Esophagus muscularis mucosa (tissue), 4 donors: ENCODE data around the gene CARD14. TPM values are rescaled to one million over a fixed set of nuclear protein-coding genes. Genes with fewer than 3 reads are reported as not detected.

Experiments used
- DNase-seq: peaks from one replicate; pipeline ENCODE4 v3.0.0-alpha.2; 2017; ENCODE audit errors: extremely low spot score
- H3K27ac ChIP-seq, 4 donors: fragments of 200-600 bp; sonication (generic); replicated peaks in 1 of 4; 1 replicate in 3 of 4; 2 replicates in 1 of 4; pipeline ENCODE4 v1.5.1; 2016 to 2019; ENCODE audit warnings: mild to moderate bottlenecking in 1 of 4
- H3K27me3 ChIP-seq, 4 donors: fragments of 200-600 bp; sonication (generic); one replicate each; pipeline versions ENCODE4 v1.5.1 to v1.6.0; 2016 to 2019
- H3K36me3 ChIP-seq, 4 donors: fragments of 200-600 bp; sonication (generic); one replicate each; pipeline ENCODE4 v1.5.1; 2016 to 2019
- H3K4me1 ChIP-seq, 4 donors: fragments of 200-600 bp; sonication (generic); one replicate each; pipeline ENCODE4 v1.5.1; 2016 to 2019
- H3K4me3 ChIP-seq, 4 donors: fragments of 200-600 bp; sonication (generic); 1 replicate in 2 of 4; 2 replicates in 2 of 4; pipeline ENCODE4 v1.5.1; 2016 to 2019; ENCODE audit warnings: mild to moderate bottlenecking in 4 of 4, moderate library complexity in 1 of 4
- H3K9me3 ChIP-seq, 4 donors: fragments of 200-600 bp; sonication (generic); 1 replicate in 3 of 4; 2 replicates in 1 of 4; pipeline ENCODE4 v1.5.1; 2016 to 2019
- EP300 ChIP-seq: sonication (generic); formaldehyde crosslinking; IDR thresholded peaks from one replicate; pipeline ENCODE4 v1.6.1; 2017; ENCODE audit warnings: antibody characterized with exemption
- POLR2A ChIP-seq: fragments of 450-650 bp; IDR thresholded peaks from one replicate; pipeline ENCODE4 v1.6.1; 2017; ENCODE audit warnings: antibody characterized with exemption, moderate library complexity, mild to moderate bottlenecking, low read depth
- POLR2AphosphoS5 ChIP-seq, 2 donors: sonication (generic); formaldehyde crosslinking; IDR thresholded peaks; one replicate each; pipeline ENCODE4 v1.6.1; 2017; ENCODE audit warnings: antibody characterized with exemption in 2 of 2
- WGBS: methylation state at CpG from one replicate; pipeline ENCODE4 v1.1.5; 2018; 5-methylcytosine and 5-hydroxymethylcytosine counted together
- intact Hi-C: fragments of 100-400 bp; cut with DNase I; formaldehyde crosslinking; loops from one replicate; pipeline ENCODE4 v1.15.1; 2023
- total RNA-seq, 4 donors: library from RNA; depleted of rRNA; stranded (reverse); fragments of >200 nt; gene quantifications; one replicate each; pipeline versions ENCODE4 v1.1.0 to v1.2.1, GENCODE V29; 2016
- TF ChIP-seq, protein P1 (sequence below), 3 experiments: fragments of 200-600 bp in 2 of 3; fragments of 450-650 bp in 1 of 3; sonication (generic) in 2 of 3; IDR thresholded peaks; one replicate each; pipeline ENCODE4 v1.5.1; 2017 to 2019; ENCODE audit warnings: antibody characterized with exemption in 3 of 3, mild to moderate bottlenecking in 2 of 3, moderate library complexity in 1 of 3

The CARD14 gene
- total RNA-seq, 4 donors from 2014 or later = 0.23 to 0.33 (median 0.32) TPM; not detected in 1

DNA sequence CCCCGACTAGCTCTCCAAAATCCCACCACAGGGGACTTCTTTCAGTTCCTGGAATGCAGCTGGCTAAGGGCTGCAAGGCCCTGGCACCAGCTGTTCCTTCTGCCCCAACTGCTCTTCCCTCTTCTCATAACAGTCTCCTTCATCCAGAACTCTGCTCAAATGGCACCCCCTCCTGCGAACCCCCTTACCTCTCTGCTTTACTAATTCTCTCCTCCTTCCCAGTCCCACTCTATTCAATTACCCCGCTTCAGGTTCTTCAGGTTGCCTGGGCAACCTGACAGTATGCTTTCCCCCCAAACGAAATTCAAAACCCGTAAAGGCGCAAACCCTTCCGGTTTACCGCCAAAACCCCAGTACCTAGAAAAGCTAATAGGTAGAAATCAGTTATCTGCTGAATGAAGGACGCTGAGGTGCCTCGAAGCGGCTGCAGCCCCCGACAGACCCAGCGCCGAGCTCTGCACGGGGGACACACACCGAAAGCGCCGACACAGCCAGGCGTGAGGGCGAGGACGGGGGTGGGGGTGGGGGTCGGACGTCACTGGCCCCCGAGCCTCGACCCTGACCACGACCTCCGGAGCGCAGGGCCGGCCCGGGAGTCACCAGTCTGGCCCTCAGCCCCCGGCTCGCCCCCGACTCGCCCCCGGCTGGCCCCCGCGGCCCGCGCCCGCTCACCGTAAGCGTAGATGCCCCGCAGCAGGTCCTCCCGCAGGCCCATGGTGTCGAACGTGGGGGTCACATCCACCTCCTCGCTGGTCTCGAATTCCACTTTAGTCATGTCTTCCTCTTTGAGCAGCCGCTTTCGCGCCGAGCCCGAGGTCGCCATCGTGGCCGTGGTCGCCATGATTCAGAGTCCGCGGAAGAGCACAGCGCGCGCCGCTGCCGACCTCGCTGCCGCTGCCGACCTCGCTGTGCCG, 23.5 kb upstream of the CARD14 start:
- Histone ChIP-seq H3K9me3 (no peaks in the 10 kb centered on the region), H3K27me3 (no peaks in the 10 kb centered on the region), H3K36me3 (peaks cover 14 to 29% (median 28%) of the 10 kb centered on the region in 4 donors), H3K4me3 (peak overlapping the region; percentile 92 to 98 (median 96)), H3K27ac (peak overlapping the region; percentile 96 to 98 (median 96)), H3K4me1 (peaks cover 22 to 41% (median 38%) of the 10 kb centered on the region in 4 donors)
- under 1% methylated on average over 30 of the region's 69 CpGs for WGBS
- DNase-seq = no peak
- intact Hi-C loops = loop anchor here (5.0 kb wide), 2 partner anchors 44 to 116 kb away; partner anchors contain the start of genes GAA and RNF213
- TF ChIP-seq EP300 (no peak), POLR2AphosphoS5 (IDR thresholded peaks at IDR 0.05) (no peak), POLR2A (no peak)
- TF ChIP-seq, protein P1, sequence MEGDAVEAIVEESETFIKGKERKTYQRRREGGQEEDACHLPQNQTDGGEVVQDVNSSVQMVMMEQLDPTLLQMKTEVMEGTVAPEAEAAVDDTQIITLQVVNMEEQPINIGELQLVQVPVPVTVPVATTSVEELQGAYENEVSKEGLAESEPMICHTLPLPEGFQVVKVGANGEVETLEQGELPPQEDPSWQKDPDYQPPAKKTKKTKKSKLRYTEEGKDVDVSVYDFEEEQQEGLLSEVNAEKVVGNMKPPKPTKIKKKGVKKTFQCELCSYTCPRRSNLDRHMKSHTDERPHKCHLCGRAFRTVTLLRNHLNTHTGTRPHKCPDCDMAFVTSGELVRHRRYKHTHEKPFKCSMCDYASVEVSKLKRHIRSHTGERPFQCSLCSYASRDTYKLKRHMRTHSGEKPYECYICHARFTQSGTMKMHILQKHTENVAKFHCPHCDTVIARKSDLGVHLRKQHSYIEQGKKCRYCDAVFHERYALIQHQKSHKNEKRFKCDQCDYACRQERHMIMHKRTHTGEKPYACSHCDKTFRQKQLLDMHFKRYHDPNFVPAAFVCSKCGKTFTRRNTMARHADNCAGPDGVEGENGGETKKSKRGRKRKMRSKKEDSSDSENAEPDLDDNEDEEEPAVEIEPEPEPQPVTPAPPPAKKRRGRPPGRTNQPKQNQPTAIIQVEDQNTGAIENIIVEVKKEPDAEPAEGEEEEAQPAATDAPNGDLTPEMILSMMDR (IDR thresholded peaks at IDR 0.05) = no peak

DNA sequence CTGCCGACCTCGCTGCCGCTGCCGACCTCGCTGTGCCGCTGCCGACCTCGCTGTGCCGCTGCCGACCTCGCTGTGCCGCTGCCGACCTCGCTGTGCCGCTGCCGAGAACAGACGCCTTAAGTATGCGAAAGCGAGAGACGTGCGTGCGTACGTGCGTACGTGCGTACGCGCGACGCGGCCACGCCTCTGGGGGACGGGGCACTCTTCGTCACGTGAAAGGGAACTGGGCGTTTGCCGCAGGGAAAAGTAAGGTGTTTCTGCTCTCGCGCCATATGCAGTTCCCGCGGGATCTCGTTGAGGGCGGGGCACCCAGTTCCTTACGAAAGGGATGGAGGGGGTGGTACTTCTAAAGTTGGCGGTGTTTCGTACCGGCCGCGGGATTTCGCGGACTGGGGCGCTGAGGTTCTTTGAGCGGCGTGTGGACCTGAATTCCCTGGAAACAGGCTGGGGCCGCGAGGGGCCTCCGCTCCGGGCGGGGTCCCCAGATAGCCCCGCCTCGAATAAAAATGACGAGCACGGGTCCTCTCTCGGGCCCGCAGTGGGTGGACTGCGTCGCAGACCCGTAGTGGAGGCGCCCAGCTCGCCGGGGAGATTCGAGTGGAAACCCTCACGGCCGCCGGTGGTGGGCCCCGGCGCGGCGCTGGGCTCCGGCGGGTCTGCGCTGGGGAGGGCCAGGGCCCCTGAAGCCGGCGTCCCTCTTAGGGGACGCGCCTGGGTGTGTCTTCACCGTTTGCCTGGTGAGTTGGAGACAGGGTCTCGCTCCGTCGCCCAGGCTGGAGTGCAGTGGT, 22.6 kb upstream of the CARD14 start, which contains the start of gene EIF4A3:
EIF4A3 (minus strand) TSS at position 94 of the 788 bp plus-strand sequence. CDS start 167 bp downstream, outside the sequence.
- Histone ChIP-seq H3K9me3 (no peaks in the 10 kb centered on the region), H3K4me1 (peaks cover 22 to 44% (median 38%) of the 10 kb centered on the region in 4 donors), H3K4me3 (peak within 1 kb of the TSS; percentile 92 to 98 (median 96)), H3K36me3 (peaks cover 14 to 20% (median 19%) of the 10 kb centered on the region in 4 donors), H3K27me3 (no peaks in the 10 kb centered on the region), H3K27ac (peak within 1 kb of the TSS; percentile 96 to 98 (median 96))
- 2% methylated on average over 35 of the region's 90 CpGs for WGBS
- DNase-seq = peak; percentile 100
- TF ChIP-seq EP300 (peak; percentile 98), POLR2A (peak; percentile 83), POLR2AphosphoS5 (IDR thresholded peaks at IDR 0.05) (peak; percentile 97 to 99)
- TF ChIP-seq, protein P1 (IDR thresholded peaks at IDR 0.05) = peak in 1 of 3 experiments; percentile 7
- intact Hi-C loops = loop anchor here (5.0 kb wide), 2 partner anchors 45 to 115 kb away; partner anchors contain the start of genes GAA and RNF213

- Histone ChIP-seq H3K27me3 (no peaks in the 10 kb centered on the region), H3K9me3 (no peaks in the 10 kb centered on the region), H3K27ac (peak overlapping the region in 2 of 4 donors; percentile 9 to 11), H3K4me3 (no peak overlapping the region), H3K36me3 (no peaks in the 10 kb centered on the region), H3K4me1 (peaks cover 5 to 21% (median 18%) of the 10 kb centered on the region in 4 donors)
- DNase-seq = no peak
- intact Hi-C loops = loop anchor here (5.0 kb wide), 1 partner anchor 66 kb away; no protein-coding TSS in a partner anchor
- 73% methylated on average over 5 of the region's 5 CpGs for WGBS
- no peak for TF ChIP-seq POLR2A
- TF ChIP-seq POLR2AphosphoS5 (IDR thresholded peaks at IDR 0.05) = no peak
- no peak for TF ChIP-seq EP300
- TF ChIP-seq, protein P1 (IDR thresholded peaks at IDR 0.05) = no peak
Measured at GRCh38 chr17:80151333-80151732, 18.5 kb upstream of the CARD14 start.

- intact Hi-C loops = loop anchor here (5.0 kb wide), 1 partner anchor 65 kb away; no protein-coding TSS in a partner anchor
- no peak for DNase-seq
- TF ChIP-seq EP300 = no peak
- TF ChIP-seq, protein P1 (IDR thresholded peaks at IDR 0.05) = no peak
- no peak for TF ChIP-seq POLR2AphosphoS5 (IDR thresholded peaks at IDR 0.05)
- no peak for TF ChIP-seq POLR2A
- Histone ChIP-seq H3K4me3 (no peak overlapping the region), H3K27me3 (no peaks in the 10 kb centered on the region), H3K36me3 (no peaks in the 10 kb centered on the region), H3K27ac (no peak overlapping the region), H3K4me1 (peaks cover 5 to 21% (median 18%) of the 10 kb centered on the region in 4 donors), H3K9me3 (no peaks in the 10 kb centered on the region)
- 71% methylated on average over 11 of the region's 11 CpGs for WGBS
Measured at GRCh38 chr17:80152081-80152702, 17.6 kb upstream of the CARD14 start.
